NT2/D1 (cell line): ENCODE results near the gene MYB.

ENCODE experiments used
- YY1 ChIP-seq: IDR thresholded peaks from 2 replicates; pipeline ENCODE4 v1.6.1; 2011; ENCODE audit not compliant: insufficient read length, insufficient read depth
- ZNF274 ChIP-seq: IDR thresholded peaks from 2 replicates; pipeline ENCODE4 v1.6.1; 2011; ENCODE audit warnings: mild to moderate bottlenecking, low read depth, low read length

- TF ChIP-seq YY1: no peak
- TF ChIP-seq ZNF274: no peak
Observed at GRCh38 chr6:135258970-135259369, 77.9 kb downstream of the MYB start.
